Pancreas (tissue), 10 donors: ENCODE measurements around the gene SFMBT2. TPM values are rescaled to one million over a fixed set of nuclear protein-coding genes. Genes with fewer than 3 reads are reported as not detected.

Source experiments
- ATAC-seq, 4 donors: fragments of 200-7000 bp; cut with Tn5 transposase; one replicate each; pipeline versions ENCODE4 v1.8.0 to v1.9.1; 2020; ENCODE audit warnings: mild to moderate bottlenecking in 4 of 4, moderate library complexity in 4 of 4
- DNase-seq, 6 donors: peaks; one replicate each; pipeline ENCODE4 v3.0.0-alpha.2; 2020
- FAIRE-seq: peaks from 2 replicates; lab custom pipeline; 2012; peaks lifted over from hg19 to GRCh38; lab: Jason Lieb, UNC
- H3K27ac ChIP-seq, 4 donors: fragments of 200-600 bp; sonication (generic); 1 replicate in 3 of 4; 2 replicates in 1 of 4; pipeline versions ENCODE4 v1.5.0 to v1.8.0; 2020
- H3K27me3 ChIP-seq, 4 donors: fragments of 200-600 bp; one replicate each; pipeline ENCODE4 v1.8.0; 2021
- H3K36me3 ChIP-seq, 3 donors: fragments of 200-600 bp; sonication (generic) in 1 of 3; one replicate each; pipeline versions ENCODE4 v1.5.0 to v1.8.0; 2020 to 2021
- H3K4me1 ChIP-seq, 3 donors: fragments of 200-600 bp; one replicate each; pipeline ENCODE4 v1.8.0; 2021
- H3K4me3 ChIP-seq, 4 donors: fragments of 200-600 bp; sonication (generic) in 2 of 4; one replicate each; pipeline versions ENCODE4 v1.5.0 to v1.8.0; 2020 to 2021
- H3K9me3 ChIP-seq, 4 donors: fragments of 200-600 bp; one replicate each; pipeline ENCODE4 v1.8.0; 2021
- WGBS, 2 donors: extraction: QIAGEN DNeasy Blood & Tissue Kit; methylation state at CpG; one replicate each; pipeline ENCODE4 v1.1.7; 2013; 5-methylcytosine and 5-hydroxymethylcytosine counted together
- intact Hi-C, 3 donors: fragments of 100-400 bp; cut with DNase I; formaldehyde crosslinking; loops; one replicate each; pipeline versions ENCODE4 v1.11.1 to v1.14.2; 2022
- polyA plus RNA-seq, 2 donors: library from polyadenylated mRNA; stranded (reverse); fragments of 200-250 nt; gene quantifications; one replicate each; pipeline ENCODE4 v1.2.3, GENCODE V29; 2013
- total RNA-seq, 6 donors: library from RNA; stranded (reverse); fragmentation: NEBNext Ultra II Directional in 4 of 6; extraction: Animal tissue kit (Norgen Biotek cat#: 25700) in 4 of 6; gene quantifications; one replicate each; pipeline versions ENCODE4 v1.2.1 to v1.2.4, GENCODE V29; 2021 to 2023
- TF ChIP-seq, protein P1 (sequence below), 4 donors: fragments of 200-600 bp; sonication (generic) in 3 of 4; IDR thresholded peaks; one replicate each; pipeline versions ENCODE4 v1.5.0 to v1.8.0; 2021; ENCODE audit warnings: antibody characterized with exemption in 4 of 4
- donor health status: healthy with polysubstance abuse.
- donor health status: DM: no; HTN: no; CAD: no; lungs with moderate emphysema.
- donor health status: DM: no; HTN: no; CAD: no.
- donor health status: control.
- donor health status: control.
- donor health status: Bipolar disorder and iron deficiency.
- donor health status: DM: yes; HTN: yes; CAD: no.
- donor health status: DM: no; HTN: no; CAD: no.
- donor health status: DM: no; HTN: no; CAD: no.
- donor health status: DM: yes; HTN: yes; CAD: no.

The SFMBT2 gene
- total and polyA plus RNA-seq, 8 donors, result 0.65 to 9.4 (median 1.9) TPM

DNA sequence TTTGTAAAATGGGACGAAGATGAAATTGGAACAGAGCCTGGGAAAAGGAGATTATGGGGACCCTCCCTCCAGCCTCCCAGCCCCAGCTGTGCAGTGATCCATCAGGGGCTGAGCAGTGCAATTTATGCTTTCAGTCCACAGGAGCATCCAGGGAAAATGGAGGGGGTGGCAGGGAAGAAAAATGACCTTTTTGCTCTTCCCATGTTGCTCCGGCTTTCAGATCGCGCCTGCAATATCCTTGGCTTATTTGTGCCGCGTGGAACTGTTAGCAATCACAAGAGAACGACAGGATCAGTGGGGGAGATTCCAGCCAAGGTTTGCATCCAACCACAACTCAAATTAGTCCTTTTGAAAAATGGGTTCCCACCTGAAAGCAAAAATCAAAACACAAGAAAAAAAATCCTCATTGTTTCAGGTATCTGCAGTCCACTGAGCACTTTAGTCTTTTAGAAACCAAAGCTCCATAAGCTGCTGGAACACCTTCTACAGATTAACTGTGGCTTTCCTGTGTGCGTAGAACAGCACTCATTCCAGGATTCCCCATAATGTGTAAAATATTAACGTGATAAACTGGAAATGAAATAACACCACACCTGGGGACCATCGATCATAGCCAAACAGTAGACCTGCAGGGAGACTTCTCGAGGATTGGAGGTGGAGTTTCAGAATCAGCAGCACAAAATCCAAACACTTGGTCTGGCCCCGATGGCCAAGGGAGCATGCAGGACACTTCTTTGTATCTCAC lies 30.7 kb upstream of the SFMBT2 start:
- ATAC-seq (peak in 1 of 4 donors; percentile 65), DNase-seq (no peak), FAIRE-seq (no peak)
- 20 to 35% methylated on average over 12 of the region's 12 CpGs for WGBS, 2 donors
- Histone ChIP-seq H3K27me3 (peaks cover 0 to 10% (median 2%) of the 10 kb centered on the region in 4 donors), H3K4me1 (no peaks in the 10 kb centered on the region), H3K27ac (no peak overlapping the region), H3K36me3 (no peaks in the 10 kb centered on the region), H3K4me3 (no peak overlapping the region), H3K9me3 (no peaks in the 10 kb centered on the region)
- TF ChIP-seq, protein P1, sequence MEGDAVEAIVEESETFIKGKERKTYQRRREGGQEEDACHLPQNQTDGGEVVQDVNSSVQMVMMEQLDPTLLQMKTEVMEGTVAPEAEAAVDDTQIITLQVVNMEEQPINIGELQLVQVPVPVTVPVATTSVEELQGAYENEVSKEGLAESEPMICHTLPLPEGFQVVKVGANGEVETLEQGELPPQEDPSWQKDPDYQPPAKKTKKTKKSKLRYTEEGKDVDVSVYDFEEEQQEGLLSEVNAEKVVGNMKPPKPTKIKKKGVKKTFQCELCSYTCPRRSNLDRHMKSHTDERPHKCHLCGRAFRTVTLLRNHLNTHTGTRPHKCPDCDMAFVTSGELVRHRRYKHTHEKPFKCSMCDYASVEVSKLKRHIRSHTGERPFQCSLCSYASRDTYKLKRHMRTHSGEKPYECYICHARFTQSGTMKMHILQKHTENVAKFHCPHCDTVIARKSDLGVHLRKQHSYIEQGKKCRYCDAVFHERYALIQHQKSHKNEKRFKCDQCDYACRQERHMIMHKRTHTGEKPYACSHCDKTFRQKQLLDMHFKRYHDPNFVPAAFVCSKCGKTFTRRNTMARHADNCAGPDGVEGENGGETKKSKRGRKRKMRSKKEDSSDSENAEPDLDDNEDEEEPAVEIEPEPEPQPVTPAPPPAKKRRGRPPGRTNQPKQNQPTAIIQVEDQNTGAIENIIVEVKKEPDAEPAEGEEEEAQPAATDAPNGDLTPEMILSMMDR (IDR thresholded peaks at IDR 0.05), result no peak
- intact Hi-C loops, result no loop called here

DNA sequence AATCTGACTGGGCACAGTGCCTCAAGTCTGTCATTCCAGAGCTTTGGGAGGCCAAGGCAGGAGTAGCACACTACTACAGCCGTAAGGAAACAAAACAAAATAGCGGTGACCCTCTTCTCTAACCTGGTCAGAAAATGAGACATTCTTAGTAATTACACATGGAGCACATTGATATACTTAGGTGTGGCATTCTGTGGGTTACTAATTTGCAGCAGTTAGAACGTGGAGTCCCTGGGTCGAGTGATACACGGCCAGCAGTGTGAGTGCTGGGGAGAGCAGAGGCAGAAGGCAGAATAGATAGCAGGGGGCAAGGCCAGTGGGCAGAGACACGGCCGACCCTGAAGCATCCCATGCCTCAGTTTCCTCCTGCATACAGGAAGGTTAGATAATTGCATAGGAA lies 28.9 kb upstream of the SFMBT2 start:
- DNase-seq (no peak), ATAC-seq (no peak), FAIRE-seq (no peak)
- Histone ChIP-seq H3K9me3 (no peaks in the 10 kb centered on the region), H3K4me3 (no peak overlapping the region), H3K27ac (no peak overlapping the region), H3K27me3 (peaks cover 0 to 10% (median 2%) of the 10 kb centered on the region in 4 donors), H3K4me1 (no peaks in the 10 kb centered on the region), H3K36me3 (no peaks in the 10 kb centered on the region)
- intact Hi-C loops, result no loop called here
- TF ChIP-seq, protein P1 (IDR thresholded peaks at IDR 0.05), result no peak
- WGBS, 2 donors, result 46 to 63% methylated on average over 7 of the region's 7 CpGs

DNA sequence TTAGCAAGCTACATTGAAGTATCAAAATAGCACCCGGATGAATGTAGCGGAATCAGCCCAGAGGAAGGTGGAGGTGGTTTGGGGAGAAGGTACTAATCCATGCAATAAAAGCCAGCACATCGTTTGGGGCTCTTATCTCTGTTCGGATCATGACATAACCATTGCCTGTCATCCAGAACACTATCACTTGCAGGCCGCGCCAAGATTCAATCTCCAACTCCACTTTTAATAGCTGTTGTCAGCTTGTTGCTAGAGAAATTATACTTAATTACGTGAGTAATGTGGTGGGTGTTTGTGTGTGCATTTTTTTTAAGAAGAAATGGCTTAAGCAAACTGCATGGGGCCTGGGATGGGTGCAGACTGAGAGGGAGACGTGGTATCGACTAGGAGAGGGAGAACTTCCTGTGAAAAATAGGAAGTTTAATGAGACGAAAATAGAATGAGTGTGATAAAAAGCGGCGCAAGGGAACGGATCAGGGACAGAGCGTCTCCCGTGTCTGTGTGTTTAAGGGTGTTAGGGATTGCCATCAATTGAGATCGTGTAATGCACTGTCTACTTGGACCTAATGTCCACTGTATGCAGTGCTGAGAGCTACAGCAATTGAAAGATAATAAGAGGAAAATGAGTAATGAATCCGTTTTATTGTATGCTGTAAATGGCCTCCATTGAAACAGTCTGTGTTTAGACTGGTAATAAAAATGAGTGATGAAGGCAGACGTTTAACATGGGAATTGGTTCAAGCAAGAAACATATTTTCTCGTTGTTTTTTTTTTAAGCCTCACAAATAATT lies 27.6 kb upstream of the SFMBT2 start:
- TF ChIP-seq, protein P1 (IDR thresholded peaks at IDR 0.05), result no peak
- intact Hi-C loops, result no loop called here
- no peak for FAIRE-seq
- Histone ChIP-seq H3K36me3 (no peaks in the 10 kb centered on the region), H3K27ac (no peak overlapping the region), H3K27me3 (peaks cover 0 to 10% (median 2%) of the 10 kb centered on the region in 4 donors), H3K4me1 (no peaks in the 10 kb centered on the region), H3K9me3 (no peaks in the 10 kb centered on the region), H3K4me3 (no peak overlapping the region)
- peak in 1 of 4 donors; percentile 20 for ATAC-seq
- 49 to 58% methylated on average over 19 of the region's 19 CpGs for WGBS, 2 donors
- no peak for DNase-seq

DNA sequence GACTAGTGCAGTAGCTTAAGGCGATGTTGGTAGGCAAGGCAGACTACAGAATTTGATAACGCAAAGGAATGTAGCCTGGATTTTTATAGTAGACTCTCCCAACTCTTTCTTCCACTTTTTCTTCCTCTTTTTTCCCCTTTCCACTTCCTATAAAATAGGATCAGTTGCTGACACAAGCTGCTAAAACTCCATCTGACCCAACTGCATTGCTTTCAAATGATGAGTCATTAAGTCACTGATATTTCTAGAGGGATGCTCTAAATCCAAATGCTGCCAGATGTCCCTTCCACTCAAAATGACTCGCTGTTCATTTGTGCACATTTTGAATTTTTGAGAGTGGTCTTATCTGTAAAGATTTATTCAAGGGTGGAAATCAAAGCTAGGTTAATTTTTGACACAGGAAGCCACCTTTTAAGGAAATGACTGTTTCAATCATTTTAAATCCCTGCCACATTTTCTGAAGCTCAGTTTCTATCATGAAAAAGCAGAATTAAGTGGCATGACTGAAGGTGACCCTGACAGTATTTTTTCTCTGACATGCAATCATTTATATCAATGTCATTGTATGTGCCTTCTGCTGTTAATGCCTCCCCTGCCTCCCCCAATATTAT lies 25.8 kb upstream of the SFMBT2 start:
- 80 to 90% methylated on average over 3 of the region's 3 CpGs for WGBS, 2 donors
- TF ChIP-seq, protein P1 (IDR thresholded peaks at IDR 0.05), result no peak

More for the DNA sequence above, 25.8 kb upstream of the SFMBT2 start:
- DNase-seq, result no peak
- peak in 1 of 4 donors; percentile 37 for ATAC-seq
- no peak for FAIRE-seq
- peaks cover 0 to 10% (median 2%) of the 10 kb centered on the region in 4 donors for H3K27me3 ChIP-seq
- H3K27ac ChIP-seq, result no peak overlapping the region
- intact Hi-C loops, result no loop called here
- H3K36me3 ChIP-seq, result no peaks in the 10 kb centered on the region
- no peaks in the 10 kb centered on the region for H3K9me3 ChIP-seq
- H3K4me3 ChIP-seq, result no peak overlapping the region
- H3K4me1 ChIP-seq, result no peaks in the 10 kb centered on the region
